Right atrium auricular region (tissue), 2 donors: Measurements from ENCODE around the gene TNPO3. TPM values are rescaled to one million over a fixed set of nuclear protein-coding genes. Genes with fewer than 3 reads are reported as not detected.

ENCODE experiments used
- DNase-seq: peaks from one replicate; pipeline ENCODE4 v3.0.0-alpha.2; 2019; ENCODE audit warnings: low spot score
- H3K27ac ChIP-seq, 2 donors: fragments of 200-600 bp; sonication (generic); 1 replicate in 1 of 2; 2 replicates in 1 of 2; pipeline ENCODE4 v1.5.1; 2016 to 2019
- H3K27me3 ChIP-seq, 2 donors: fragments of 200-600 bp; sonication (generic); one replicate each; pipeline versions ENCODE4 v1.5.1 to v1.6.0; 2017 to 2019
- H3K36me3 ChIP-seq: fragments of 200-600 bp; sonication (generic); one replicate; pipeline ENCODE4 v1.5.1; 2016
- H3K4me1 ChIP-seq, 2 donors: fragments of 200-600 bp; sonication (generic); one replicate each; pipeline versions ENCODE4 v1.5.1 to v1.6.0; 2017 to 2019
- H3K4me3 ChIP-seq, 2 donors: fragments of 200-600 bp; sonication (generic); 1 replicate in 1 of 2; 2 replicates in 1 of 2; pipeline ENCODE4 v1.5.1; 2017 to 2019; ENCODE audit warnings: mild to moderate bottlenecking in 1 of 2, moderate library complexity in 1 of 2
- H3K9me3 ChIP-seq, 2 donors: fragments of 200-600 bp; sonication (generic); one replicate each; pipeline ENCODE4 v1.5.1; 2019
- total RNA-seq, 2 donors: library from RNA; depleted of rRNA; stranded (reverse); fragments of >200 nt; gene quantifications; one replicate each; pipeline ENCODE4 v1.1.0, GENCODE V29; 2016
- TF ChIP-seq, protein P1 (sequence below), 2 donors: fragments of 200-600 bp; sonication (generic); IDR thresholded peaks; one replicate each; pipeline ENCODE4 v1.5.1; 2019; ENCODE audit warnings: antibody characterized with exemption in 2 of 2

Gene TNPO3
- total RNA-seq, 2 donors from 2014 or later = 23.5 to 23.6 TPM

DNA sequence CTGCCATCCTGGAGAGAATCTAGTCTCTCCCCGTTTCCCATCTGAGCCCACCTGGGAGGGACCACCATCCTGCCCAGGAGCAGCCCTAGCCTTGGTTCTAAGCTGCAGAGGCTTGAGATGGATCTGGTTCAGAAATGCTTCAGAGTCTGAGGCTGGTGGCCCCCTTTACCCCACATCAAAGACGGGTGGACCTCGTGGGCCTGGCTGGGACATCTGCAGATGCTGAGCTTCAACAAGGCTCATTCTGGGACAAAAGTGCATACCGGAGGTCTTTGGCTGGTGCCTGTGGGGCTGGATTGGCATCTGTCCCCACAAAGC lies 122.1 kb downstream of the TNPO3 start:
- TF ChIP-seq, protein P1, sequence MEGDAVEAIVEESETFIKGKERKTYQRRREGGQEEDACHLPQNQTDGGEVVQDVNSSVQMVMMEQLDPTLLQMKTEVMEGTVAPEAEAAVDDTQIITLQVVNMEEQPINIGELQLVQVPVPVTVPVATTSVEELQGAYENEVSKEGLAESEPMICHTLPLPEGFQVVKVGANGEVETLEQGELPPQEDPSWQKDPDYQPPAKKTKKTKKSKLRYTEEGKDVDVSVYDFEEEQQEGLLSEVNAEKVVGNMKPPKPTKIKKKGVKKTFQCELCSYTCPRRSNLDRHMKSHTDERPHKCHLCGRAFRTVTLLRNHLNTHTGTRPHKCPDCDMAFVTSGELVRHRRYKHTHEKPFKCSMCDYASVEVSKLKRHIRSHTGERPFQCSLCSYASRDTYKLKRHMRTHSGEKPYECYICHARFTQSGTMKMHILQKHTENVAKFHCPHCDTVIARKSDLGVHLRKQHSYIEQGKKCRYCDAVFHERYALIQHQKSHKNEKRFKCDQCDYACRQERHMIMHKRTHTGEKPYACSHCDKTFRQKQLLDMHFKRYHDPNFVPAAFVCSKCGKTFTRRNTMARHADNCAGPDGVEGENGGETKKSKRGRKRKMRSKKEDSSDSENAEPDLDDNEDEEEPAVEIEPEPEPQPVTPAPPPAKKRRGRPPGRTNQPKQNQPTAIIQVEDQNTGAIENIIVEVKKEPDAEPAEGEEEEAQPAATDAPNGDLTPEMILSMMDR (IDR thresholded peaks at IDR 0.05) = no peak
- no peak for DNase-seq
- Histone ChIP-seq H3K27ac (no peak overlapping the region), H3K36me3 (no peaks in the 10 kb centered on the region), H3K9me3 (no peaks in the 10 kb centered on the region), H3K27me3 (no peaks in the 10 kb centered on the region), H3K4me1 (no peaks in the 10 kb centered on the region), H3K4me3 (no peak overlapping the region)

DNA sequence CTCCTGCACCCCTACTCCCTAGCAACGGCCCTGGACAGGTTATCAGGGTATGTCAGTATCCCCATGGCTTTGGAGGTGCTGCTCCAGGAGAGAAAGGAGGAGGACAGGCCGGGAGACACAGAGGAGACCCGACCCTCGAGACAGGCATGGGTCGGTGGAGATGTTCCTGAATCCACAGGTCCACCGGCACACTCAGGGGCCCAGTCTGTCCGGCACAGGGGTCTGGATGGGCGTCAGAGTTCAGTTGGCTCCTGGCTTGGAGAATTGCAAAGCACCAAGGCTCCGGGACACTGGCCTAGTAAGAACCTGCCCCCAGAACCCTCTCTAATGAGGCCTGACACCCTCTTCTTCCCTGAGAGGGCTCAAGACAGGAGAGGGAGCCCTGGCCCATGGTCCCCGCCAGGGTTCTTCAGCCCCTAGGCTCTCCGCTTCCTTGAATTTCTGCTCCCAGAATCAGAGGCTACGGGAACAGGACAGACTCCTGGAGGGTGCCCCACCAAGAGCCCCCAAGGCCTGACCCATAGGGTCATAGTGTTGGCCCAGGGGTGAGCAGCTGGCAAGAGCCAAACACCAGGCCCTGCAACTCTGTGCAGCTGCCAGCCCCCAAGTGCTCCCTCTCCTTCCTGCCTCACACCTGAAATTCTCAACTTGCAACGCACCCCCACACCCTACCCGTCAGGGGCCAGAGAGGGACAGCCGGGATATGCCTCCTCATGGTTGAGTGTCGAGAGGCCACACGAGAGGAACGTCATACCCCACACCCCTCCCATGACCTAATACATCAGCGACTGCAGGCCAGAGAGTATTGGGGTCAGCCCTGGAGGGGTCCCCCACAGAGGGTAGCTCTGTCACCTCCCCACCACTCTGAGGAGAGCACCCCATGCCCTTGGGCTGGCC lies 122.7 kb downstream of the TNPO3 start:
- Histone ChIP-seq H3K9me3 (no peaks in the 10 kb centered on the region), H3K36me3 (no peaks in the 10 kb centered on the region), H3K27ac (no peak overlapping the region), H3K27me3 (no peaks in the 10 kb centered on the region), H3K4me1 (no peaks in the 10 kb centered on the region), H3K4me3 (no peak overlapping the region)
- no peak for DNase-seq
- TF ChIP-seq, protein P1 (IDR thresholded peaks at IDR 0.05) = no peak

DNA sequence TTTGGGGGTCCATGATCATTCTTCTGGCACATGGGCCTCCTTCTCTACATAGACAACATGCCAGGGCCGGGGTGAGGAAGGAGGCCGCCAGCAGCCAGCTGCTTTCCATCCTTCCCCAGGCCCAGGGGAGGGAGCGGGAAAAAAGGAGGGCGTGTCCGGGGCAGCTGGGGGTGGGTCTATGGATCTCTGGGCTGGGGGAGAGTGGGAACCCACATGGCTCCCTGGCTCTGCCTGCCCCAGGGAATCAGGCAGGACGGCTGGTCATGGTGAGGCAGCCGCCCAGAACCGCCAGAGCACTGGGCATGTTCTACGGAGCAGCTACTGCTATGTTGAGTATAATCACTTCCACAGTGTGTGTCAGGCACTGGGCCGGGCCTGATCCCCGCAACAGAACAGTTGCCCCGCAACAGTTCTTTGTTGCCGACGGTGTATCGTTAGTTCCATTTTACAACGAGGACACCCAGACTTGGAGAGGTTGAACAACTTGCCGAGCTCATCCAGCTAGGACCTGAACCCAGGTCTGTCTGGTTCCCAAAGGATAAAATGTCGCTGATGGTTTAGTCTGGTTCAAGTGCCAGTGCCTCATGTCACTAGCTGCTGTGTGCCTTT lies 123.6 kb downstream of the TNPO3 start:
- Histone ChIP-seq H3K4me1 (no peaks in the 10 kb centered on the region), H3K9me3 (no peaks in the 10 kb centered on the region), H3K4me3 (no peak overlapping the region), H3K27ac (no peak overlapping the region), H3K27me3 (no peaks in the 10 kb centered on the region), H3K36me3 (no peaks in the 10 kb centered on the region)
- TF ChIP-seq, protein P1 (IDR thresholded peaks at IDR 0.05) = no peak
- DNase-seq = no peak

DNA sequence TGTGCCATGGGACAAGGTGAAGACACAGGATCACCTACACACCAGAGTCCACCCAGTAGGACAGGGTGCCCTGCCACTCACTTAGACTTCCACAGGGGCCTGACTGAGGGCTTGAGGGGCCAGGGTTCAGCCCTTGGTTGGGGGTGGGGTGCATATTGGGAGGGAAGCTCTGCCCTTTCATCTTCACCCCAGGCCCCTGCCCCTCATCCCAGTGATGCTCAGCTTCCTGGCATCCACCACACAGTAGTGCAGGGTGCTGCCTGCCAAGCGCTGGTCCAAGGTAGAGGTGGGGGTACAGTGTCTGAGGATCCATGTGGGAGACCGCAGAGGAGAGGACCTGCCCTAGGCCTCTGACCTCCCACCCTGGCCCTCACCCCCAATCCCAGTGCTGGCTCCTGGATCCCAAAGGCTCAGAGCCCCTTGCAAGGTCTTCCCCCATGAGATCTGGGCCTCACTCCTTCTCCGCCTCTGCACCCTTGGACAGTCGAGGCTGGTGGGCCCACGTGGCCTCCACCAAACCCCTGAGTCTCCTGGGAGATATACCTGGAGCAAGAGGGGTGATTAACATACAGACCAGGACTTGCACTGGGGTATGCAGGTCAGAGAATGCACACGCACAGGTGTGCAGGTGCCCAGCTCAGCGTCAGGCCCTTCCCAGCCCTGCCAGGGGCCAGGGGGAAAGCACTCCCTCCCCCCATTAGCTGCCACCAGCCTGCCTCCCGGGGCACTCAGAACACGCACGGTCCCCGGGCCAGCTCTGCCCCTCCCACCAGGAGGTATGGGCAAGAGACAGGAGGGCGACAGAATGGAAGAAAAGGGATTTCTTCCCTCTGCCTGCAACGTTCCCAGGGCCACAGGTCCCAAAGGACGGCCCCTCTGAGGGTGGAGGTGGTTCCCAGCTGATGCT lies 125.8 kb downstream of the TNPO3 start:
- DNase-seq = no peak
- H3K4me3 ChIP-seq = no peak overlapping the region
- H3K36me3 ChIP-seq = no peaks in the 10 kb centered on the region
- H3K27me3 ChIP-seq = no peaks in the 10 kb centered on the region
- no peak overlapping the region for H3K27ac ChIP-seq
- TF ChIP-seq, protein P1 (IDR thresholded peaks at IDR 0.05) = no peak
- H3K4me1 ChIP-seq = no peaks in the 10 kb centered on the region
- no peaks in the 10 kb centered on the region for H3K9me3 ChIP-seq

DNA sequence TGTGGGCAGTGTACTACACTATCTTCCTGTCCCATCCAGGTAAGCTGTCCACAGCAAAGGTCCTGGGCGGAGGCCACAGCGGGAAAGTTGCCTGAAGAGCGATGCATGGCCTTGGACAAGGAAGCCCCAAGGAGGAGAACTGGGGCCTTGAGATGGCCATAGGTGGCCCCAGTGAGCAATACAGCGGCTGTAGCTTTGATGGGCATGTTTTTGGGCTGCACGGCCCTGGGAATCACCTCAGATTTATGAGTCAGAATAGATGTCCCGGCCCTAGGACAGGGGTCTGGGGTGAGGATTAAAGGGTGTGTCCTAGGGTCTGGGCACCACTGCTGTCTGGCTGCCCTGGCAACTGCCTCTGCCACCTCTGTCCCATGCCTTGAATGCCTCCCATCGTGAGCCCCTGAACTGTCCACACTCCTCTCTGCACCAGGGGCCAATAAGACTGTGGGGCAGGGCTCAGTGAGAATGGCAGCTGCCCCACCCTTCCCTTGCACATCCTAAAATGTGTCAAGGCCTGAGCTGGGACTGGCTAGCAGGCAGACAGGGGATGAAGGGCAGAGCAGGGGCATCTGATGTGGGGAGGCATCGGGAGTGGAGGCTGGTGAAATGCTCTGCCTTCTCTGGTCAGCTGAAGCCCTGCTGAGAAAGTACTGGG lies 126.6 kb downstream of the TNPO3 start:
- no peaks in the 10 kb centered on the region for H3K36me3 ChIP-seq
- H3K27me3 ChIP-seq = no peaks in the 10 kb centered on the region
- H3K9me3 ChIP-seq = no peaks in the 10 kb centered on the region
- TF ChIP-seq, protein P1 (IDR thresholded peaks at IDR 0.05) = no peak
- no peak overlapping the region for H3K27ac ChIP-seq
- no peak overlapping the region for H3K4me3 ChIP-seq
- no peaks in the 10 kb centered on the region for H3K4me1 ChIP-seq
- no peak for DNase-seq
